Stimulated activated naive CD8-positive, alpha-beta T cell treated with anti-CD3 and anti-CD28 coated beads, Interleukin-15, Interleukin-2, amounts not matched to agents 100 ng/mL and 50 ng/mL, for 24 hours (primary cell): ENCODE data around the gene ATG4A.

Experiments used
- H3K27ac Mint-ChIP-seq: one replicate; pipeline ENCODE4 v1.8.0; 2021; ENCODE audit warnings: mild to moderate bottlenecking, mixed read lengths
- H3K27me3 Mint-ChIP-seq: one replicate; pipeline ENCODE4 v1.8.0; 2021; ENCODE audit warnings: mixed read lengths
- H3K36me3 Mint-ChIP-seq: one replicate; pipeline ENCODE4 v1.8.0; 2021; ENCODE audit warnings: low read depth, mixed read lengths
- H3K4me1 Mint-ChIP-seq: one replicate; pipeline ENCODE4 v1.8.0; 2021; ENCODE audit warnings: low read depth, mixed read lengths
- H3K4me3 Mint-ChIP-seq: one replicate; pipeline ENCODE4 v1.8.0; 2021; ENCODE audit warnings: mild to moderate bottlenecking, mixed read lengths
- H3K9me3 Mint-ChIP-seq: one replicate; pipeline ENCODE4 v1.8.0; 2021; ENCODE audit warnings: mixed read lengths

The ATG4A gene, protein sequence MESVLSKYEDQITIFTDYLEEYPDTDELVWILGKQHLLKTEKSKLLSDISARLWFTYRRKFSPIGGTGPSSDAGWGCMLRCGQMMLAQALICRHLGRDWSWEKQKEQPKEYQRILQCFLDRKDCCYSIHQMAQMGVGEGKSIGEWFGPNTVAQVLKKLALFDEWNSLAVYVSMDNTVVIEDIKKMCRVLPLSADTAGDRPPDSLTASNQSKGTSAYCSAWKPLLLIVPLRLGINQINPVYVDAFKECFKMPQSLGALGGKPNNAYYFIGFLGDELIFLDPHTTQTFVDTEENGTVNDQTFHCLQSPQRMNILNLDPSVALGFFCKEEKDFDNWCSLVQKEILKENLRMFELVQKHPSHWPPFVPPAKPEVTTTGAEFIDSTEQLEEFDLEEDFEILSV

DNA sequence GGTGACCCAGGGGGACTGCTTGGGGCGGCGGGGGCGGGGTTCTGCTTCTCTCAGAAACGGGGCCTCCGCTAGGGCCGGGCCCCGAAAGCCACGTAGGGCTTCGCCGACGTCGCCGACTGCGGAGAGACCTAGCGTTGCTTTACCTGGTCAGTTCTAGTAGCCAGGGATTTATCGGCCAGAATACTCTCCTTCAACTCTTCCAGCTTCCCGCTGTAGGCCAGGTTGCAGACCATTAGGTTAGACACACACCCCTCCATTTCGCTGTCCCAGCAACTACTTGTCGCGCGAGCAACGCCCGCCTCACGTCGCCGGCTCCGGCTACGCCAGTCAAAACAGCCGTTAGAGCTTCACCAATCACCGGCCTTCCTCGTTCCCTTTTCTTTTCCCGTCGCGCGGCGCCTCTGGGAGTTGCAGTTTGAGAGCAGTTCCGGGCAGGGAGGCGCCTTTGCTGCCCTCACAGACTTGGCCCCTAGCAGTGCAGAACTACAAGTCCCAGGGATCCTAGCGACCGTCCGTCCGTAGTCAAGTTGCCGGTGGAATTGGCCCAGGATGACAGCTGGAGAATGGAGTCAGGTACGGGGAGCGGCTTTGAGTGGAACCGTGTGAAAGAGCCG is at the start of gene ATG4A, which contains the start of gene PSMD10:
ATG4A (plus strand) TSS at position 515 of the 614 bp plus-strand sequence; CDS start at position 564, 49 bp downstream.
PSMD10 (minus strand) TSS at position 279 of the 614 bp plus-strand sequence; CDS start at position 257, 22 bp downstream.
- peaks cover 4% of the 10 kb centered on the region for H3K36me3 Mint-ChIP-seq
- peaks cover 25% of the 10 kb centered on the region for H3K4me1 Mint-ChIP-seq

DNA sequence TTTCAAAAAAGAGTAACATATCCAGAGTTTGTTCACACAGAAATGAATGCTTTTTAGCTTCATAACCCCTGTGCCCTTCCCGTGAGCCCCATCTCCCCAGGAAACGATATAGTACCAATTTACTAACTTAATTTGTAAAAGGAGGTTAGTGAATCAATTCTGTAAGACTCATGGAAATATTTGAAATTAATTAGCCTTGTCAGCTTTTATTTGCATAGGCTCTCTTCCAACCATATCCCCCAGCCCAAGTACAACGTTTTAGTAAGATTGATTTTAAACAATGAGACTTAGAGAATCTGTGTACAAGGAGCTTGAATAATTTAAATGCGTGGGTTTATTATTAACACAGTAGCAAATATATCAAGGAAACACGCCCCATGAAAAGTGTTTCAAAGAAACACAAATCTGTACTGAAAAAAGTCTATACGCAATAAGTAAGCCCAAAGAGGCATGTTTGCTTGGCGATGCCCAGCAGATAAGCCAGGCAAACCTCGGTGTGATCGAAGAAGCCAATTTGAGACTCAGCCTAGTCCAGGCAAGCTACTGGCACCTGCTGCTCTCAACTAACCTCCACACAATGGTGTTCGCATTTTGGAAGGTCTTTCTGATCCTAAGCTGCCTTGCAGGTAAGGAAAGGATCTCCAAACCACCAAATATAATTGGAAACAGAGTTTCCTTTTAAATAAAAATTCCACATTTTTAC is 46.9 kb upstream of the ATG4A start, which contains the start of gene VSIG1:
VSIG1 (plus strand) TSS at position 512 of the 703 bp plus-strand sequence; CDS start at position 578, 66 bp downstream.
- H3K4me3 Mint-ChIP-seq: no peak within 1 kb of the TSS
- H3K36me3 Mint-ChIP-seq: no peaks in the 10 kb centered on the region
- H3K27me3 Mint-ChIP-seq: no peaks in the 10 kb centered on the region
- no peaks in the 10 kb centered on the region for H3K4me1 Mint-ChIP-seq
- H3K9me3 Mint-ChIP-seq: no peaks in the 10 kb centered on the region
- H3K27ac Mint-ChIP-seq: no peak within 1 kb of the TSS

More for the DNA sequence above, at the start of gene ATG4A, which contains the start of gene PSMD10:
- H3K27ac Mint-ChIP-seq: no peak within 1 kb of the TSS
- H3K9me3 Mint-ChIP-seq: no peaks in the 10 kb centered on the region
- H3K27me3 Mint-ChIP-seq: no peaks in the 10 kb centered on the region
- no peak within 1 kb of the TSS for H3K4me3 Mint-ChIP-seq

DNA sequence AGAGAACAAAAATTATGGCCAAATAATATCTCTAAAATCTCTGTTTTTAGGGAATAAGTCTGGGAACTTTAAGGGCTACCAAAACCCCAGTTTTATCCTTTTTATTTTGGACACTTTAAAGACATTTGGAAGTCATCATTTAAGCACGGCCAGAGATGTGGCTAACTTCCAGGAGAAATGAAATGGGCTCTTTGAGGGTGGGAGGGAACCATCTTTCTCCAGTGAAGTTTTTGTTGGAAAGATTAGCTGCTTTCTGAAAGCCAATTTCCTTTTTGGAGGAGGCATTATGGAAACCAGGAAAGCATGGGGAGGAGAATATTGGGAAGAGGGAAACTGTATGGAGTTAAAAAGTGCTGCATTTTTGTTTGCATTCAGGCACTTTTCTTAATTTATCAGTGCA is 41.9 kb upstream of the ATG4A start:
- H3K4me1 Mint-ChIP-seq: peaks cover 11% of the 10 kb centered on the region
- H3K27me3 Mint-ChIP-seq: no peaks in the 10 kb centered on the region
- no peaks in the 10 kb centered on the region for H3K36me3 Mint-ChIP-seq
- H3K4me3 Mint-ChIP-seq: no peak overlapping the region
- H3K9me3 Mint-ChIP-seq: no peaks in the 10 kb centered on the region
- H3K27ac Mint-ChIP-seq: no peak overlapping the region

DNA sequence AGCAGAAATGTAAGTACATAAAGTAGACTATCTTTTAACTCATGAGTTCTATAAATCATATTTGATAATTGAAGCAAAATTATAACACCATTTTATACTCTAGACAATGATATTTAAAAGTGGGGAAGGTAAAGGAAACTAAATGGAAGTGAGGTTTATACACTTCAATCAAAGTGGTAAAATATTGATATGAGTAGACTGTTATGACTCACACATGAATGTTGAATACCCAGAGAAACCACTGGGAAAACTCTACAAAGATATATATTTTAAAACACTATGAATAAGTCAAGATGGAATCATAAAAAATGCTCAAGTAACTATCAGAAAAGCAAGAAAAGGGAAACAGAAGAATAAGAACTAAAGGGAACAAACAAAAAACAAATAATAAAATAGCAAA is 38.4 kb upstream of the ATG4A start:
- Mint-ChIP-seq H3K4me1 (peaks cover 11% of the 10 kb centered on the region), H3K27ac (no peak overlapping the region), H3K4me3 (no peak overlapping the region), H3K9me3 (no peaks in the 10 kb centered on the region), H3K36me3 (no peaks in the 10 kb centered on the region), H3K27me3 (peaks cover 4% of the 10 kb centered on the region)

DNA sequence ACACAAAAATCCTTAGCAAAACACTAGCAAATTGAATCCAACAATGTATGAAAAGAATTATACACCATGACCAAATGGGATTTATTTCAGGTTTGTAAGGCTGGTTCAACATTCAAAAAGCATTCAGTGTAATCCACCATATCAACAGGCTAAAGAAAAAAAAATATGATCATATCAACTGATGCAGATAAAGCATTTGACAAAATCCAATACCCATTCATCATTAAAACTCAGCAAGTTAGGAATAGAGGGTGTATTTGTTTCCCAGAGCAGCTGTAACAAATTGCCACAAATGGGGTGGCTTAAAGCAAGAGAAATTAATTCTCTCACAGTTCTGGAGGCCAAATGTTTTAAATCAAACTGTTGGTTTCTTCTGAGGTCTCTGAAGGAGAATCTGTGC is 36.0 kb upstream of the ATG4A start:
- no peak overlapping the region for H3K4me3 Mint-ChIP-seq
- no peaks in the 10 kb centered on the region for H3K36me3 Mint-ChIP-seq
- no peak overlapping the region for H3K27ac Mint-ChIP-seq
- H3K27me3 Mint-ChIP-seq: peaks cover 4% of the 10 kb centered on the region
- peaks cover 11% of the 10 kb centered on the region for H3K4me1 Mint-ChIP-seq
- no peaks in the 10 kb centered on the region for H3K9me3 Mint-ChIP-seq

DNA sequence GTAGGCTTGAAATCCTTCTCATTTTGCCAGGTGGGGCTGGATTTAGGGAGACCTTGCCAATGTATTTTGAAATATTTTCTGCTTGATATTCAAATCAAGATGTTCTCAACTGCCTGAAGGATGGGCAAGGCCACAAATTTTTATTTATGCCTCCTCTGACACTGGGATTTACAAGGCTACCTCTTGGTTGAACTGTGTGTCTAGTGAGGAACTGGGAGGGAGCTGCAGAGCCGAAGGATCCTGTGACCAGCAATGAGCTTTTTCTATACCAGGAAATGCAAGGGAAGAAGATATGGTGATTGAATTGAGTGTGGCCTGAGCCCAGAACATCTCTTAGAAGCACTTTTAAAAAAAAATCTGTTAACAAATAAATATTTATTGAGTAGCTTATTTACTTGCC is 31.8 kb upstream of the ATG4A start:
- Mint-ChIP-seq H3K4me3 (no peak overlapping the region), H3K9me3 (no peaks in the 10 kb centered on the region), H3K4me1 (no peaks in the 10 kb centered on the region), H3K27me3 (peaks cover 4% of the 10 kb centered on the region), H3K27ac (no peak overlapping the region), H3K36me3 (no peaks in the 10 kb centered on the region)

DNA sequence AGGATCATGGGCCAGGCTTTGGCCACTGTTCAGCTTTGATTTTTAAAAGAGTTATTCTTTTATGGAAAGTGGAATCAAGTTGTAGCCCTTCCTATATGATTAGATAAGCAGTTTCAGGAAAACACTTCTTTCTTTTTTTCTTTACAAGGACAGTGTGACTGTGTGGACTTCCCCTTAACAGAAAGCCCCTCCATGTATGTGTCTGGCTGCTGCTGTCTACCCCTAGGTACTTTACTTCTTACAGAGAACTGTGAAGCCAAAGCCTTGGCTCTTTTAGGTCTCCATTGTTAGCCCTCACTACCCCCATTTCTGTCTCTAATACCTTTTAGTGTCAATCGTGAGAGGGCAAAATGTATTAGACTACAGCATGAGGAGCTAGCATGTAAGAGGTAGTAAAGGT is 27.6 kb upstream of the ATG4A start:
- Mint-ChIP-seq H3K4me1 (no peaks in the 10 kb centered on the region), H3K27ac (no peak overlapping the region), H3K36me3 (no peaks in the 10 kb centered on the region), H3K9me3 (no peaks in the 10 kb centered on the region), H3K27me3 (no peaks in the 10 kb centered on the region), H3K4me3 (no peak overlapping the region)

DNA sequence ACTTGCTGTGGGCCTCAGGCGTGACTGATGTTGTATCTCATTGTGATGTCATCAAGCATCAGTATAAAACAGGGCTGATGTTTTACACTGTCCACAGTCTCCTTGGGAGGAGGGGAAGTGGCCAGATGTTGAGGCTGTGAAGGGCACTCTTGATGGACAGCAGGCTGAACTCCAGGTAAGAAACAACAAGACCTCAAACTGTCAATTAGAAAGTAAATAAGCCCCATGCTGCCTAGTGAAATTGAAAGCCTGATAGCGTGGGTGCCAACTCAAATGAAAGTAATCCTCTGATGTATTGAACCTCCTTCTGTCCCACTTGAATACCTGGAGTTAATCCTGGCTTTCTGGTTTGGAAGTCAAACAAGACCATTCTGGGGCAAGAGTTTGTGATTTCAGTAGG is 27.0 kb upstream of the ATG4A start:
- H3K36me3 Mint-ChIP-seq: no peaks in the 10 kb centered on the region
- H3K4me1 Mint-ChIP-seq: no peaks in the 10 kb centered on the region
- no peak overlapping the region for H3K27ac Mint-ChIP-seq
- H3K27me3 Mint-ChIP-seq: no peaks in the 10 kb centered on the region
- no peaks in the 10 kb centered on the region for H3K9me3 Mint-ChIP-seq
- H3K4me3 Mint-ChIP-seq: no peak overlapping the region

DNA sequence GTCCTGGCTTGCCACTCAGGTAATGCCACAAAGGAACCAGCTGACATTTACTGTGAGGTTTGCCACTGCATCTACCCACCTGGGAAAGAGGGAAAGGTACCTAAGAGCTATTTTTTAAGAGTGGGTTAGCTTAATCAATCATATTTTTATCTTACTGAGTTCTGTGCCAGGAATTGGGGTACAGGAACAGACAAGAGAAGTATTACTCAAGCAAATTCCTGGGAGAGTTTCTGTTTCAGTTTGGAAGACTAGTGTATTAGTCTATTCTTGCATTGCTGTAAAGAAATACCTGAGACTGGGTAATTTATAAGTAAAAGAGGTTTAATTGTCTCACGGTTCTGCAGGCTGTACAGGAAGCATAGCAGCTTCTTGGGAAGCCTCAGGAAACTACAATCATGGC is 23.5 kb upstream of the ATG4A start:
- H3K4me3 Mint-ChIP-seq: no peak overlapping the region
- H3K27me3 Mint-ChIP-seq: no peaks in the 10 kb centered on the region
- H3K27ac Mint-ChIP-seq: no peak overlapping the region
- H3K36me3 Mint-ChIP-seq: no peaks in the 10 kb centered on the region
- H3K4me1 Mint-ChIP-seq: peaks cover 4% of the 10 kb centered on the region
- H3K9me3 Mint-ChIP-seq: no peaks in the 10 kb centered on the region

DNA sequence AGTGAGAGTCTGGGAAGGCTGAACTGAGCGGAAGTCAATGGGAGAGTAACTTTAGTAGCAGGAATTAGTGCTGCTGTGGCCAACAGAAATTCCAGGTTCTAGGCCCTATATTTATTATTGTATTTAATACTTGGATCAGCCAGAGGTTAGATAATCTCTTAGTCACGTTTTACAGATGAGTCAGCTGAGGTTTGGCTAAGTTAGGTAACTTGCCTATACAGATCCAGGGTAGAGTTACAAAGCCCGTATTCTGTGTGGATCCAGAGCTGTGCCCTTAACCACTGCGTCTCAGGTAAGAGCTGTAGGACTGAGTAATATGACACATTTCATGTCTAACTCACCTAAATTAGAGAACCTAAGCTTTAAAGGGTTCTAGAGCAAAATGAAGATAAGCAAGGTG is 20.7 kb upstream of the ATG4A start:
- H3K4me1 Mint-ChIP-seq: peaks cover 4% of the 10 kb centered on the region
- H3K4me3 Mint-ChIP-seq: no peak overlapping the region
- H3K9me3 Mint-ChIP-seq: no peaks in the 10 kb centered on the region
- H3K27me3 Mint-ChIP-seq: no peaks in the 10 kb centered on the region
- H3K27ac Mint-ChIP-seq: no peak overlapping the region
- no peaks in the 10 kb centered on the region for H3K36me3 Mint-ChIP-seq

DNA sequence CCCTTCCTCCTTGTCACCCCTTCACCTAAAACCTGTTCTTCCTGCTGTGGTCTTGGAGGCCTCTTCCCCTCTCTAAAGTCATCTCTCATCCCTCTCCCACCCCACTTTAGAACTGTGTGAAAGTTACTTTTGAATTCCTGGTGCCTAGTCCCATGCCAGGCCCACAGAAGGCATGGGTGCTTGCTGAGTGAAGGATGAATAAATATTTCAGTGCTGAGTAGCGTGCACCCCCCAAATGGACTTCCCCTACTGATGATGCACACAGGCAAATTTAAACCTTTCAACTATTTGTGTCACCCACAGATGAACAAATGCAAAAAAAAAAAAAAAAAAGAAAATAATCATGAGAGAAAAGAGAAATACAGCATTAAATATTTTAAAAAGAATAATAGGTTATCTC is 20.0 kb upstream of the ATG4A start:
- Mint-ChIP-seq H3K27me3 (no peaks in the 10 kb centered on the region), H3K4me1 (peaks cover 4% of the 10 kb centered on the region), H3K36me3 (no peaks in the 10 kb centered on the region), H3K9me3 (no peaks in the 10 kb centered on the region), H3K27ac (no peak overlapping the region), H3K4me3 (no peak overlapping the region)

DNA sequence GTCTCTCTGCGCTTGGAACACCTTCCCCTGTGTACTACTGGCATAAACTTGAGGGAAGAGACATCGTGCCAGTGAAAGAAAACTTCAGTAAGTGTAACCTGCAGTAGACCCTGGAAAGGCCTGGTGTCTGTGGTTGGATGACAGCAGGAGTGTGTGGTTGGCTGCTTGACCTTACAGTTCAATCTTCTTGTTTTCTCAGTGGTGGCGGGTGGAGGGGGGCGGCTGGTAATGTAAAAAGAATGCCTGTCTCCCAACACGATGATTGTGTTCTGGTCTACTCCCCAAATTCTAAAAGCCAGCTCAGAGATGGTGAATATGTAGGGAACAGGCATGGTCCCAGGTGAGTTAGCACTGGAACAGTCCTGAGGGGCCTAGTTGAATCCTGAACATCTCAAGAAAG is 18.8 kb upstream of the ATG4A start:
- Mint-ChIP-seq H3K4me1 (peaks cover 4% of the 10 kb centered on the region), H3K27ac (no peak overlapping the region), H3K36me3 (no peaks in the 10 kb centered on the region), H3K4me3 (no peak overlapping the region), H3K27me3 (no peaks in the 10 kb centered on the region), H3K9me3 (no peaks in the 10 kb centered on the region)

DNA sequence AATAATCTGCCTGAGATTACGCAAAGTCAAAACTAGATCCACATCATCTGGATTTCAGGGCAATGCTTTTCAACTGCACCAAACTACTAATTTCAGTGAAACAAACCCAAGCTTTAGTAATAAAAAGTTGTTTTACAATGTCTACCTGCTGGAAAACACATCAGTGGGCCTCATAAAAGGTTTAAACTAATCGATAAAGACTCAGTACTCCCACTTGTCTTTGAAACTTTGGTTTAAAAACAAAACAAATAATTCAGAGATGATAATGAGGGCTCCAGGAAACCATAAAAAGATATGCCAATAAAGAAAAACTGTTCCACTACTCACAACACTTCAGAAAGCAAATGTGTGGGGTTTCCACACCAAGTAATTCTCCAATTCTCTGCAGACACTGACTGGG is 10.5 kb upstream of the ATG4A start:
- no peak overlapping the region for H3K27ac Mint-ChIP-seq
- no peaks in the 10 kb centered on the region for H3K9me3 Mint-ChIP-seq
- peaks cover 10% of the 10 kb centered on the region for H3K36me3 Mint-ChIP-seq
- no peak overlapping the region for H3K4me3 Mint-ChIP-seq
- no peaks in the 10 kb centered on the region for H3K27me3 Mint-ChIP-seq
- no peaks in the 10 kb centered on the region for H3K4me1 Mint-ChIP-seq

DNA sequence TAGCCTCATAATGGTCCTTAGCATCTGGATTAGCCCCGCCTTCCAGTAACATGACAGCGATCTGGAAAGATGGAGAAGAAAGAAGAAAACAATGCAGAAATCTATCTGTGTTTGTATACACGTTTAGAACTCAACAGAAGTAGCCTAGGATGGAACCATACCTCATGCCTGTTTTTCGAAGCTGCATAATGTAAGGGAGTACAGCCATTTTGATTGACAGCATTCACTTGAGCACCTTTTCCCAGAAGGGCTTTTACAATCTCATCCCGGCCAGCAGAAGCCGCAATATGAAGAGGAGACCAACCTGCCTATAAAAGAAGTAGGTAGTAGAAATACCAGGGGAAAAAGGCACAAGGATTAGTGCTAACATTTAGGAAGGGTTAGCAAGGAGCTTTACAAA is 3.8 kb upstream of the ATG4A start:
- Mint-ChIP-seq H3K4me1 (peaks cover 17% of the 10 kb centered on the region), H3K36me3 (peaks cover 17% of the 10 kb centered on the region), H3K27ac (no peak overlapping the region), H3K4me3 (no peak overlapping the region), H3K9me3 (no peaks in the 10 kb centered on the region), H3K27me3 (no peaks in the 10 kb centered on the region)

DNA sequence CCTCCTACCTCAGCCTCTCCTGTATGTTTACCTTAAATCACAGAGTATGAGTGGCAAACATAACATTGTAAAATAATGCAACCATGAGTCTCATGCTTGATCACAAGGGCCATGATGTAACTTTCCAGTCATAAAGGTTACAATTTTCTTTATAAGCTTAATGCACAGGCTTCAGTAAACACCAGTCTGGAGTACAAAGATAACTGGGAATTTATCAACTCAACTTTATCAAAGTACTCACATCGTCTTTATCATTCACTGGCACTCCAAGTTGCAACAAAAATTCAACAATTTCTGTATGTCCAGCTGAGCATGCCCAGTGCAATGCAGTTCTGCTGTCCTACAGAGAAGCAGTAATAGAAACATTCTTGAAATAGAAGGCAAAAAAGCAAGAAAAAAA is 3.1 kb upstream of the ATG4A start:
- Mint-ChIP-seq H3K9me3 (no peaks in the 10 kb centered on the region), H3K27me3 (no peaks in the 10 kb centered on the region), H3K4me1 (peaks cover 21% of the 10 kb centered on the region), H3K27ac (no peak overlapping the region), H3K36me3 (peaks cover 17% of the 10 kb centered on the region), H3K4me3 (no peak overlapping the region)
